Neuronal stem cell (in vitro differentiated cells): ENCODE data around the gene TSPO.

Experiments
- DNase-seq: peaks from one replicate; pipeline ENCODE4 v3.0.0-alpha.2; 2013; ENCODE audit warnings: low spot score
- H2AFZ ChIP-seq: one replicate; pipeline ENCODE4 v1.6.1; 2013; ENCODE audit warnings: mild to moderate bottlenecking, low read length, inconsistent platforms
- H2AK5ac ChIP-seq: 2 replicates; pipeline ENCODE4 v1.6.1; 2013; ENCODE audit warnings: low read depth, mild to moderate bottlenecking, inconsistent platforms, low read length, moderate library complexity, mixed read lengths
- H2BK120ac ChIP-seq: 2 replicates; pipeline ENCODE4 v1.6.1; 2013; ENCODE audit warnings: low read depth, mild to moderate bottlenecking, inconsistent platforms, low read length, moderate library complexity, mixed read lengths
- H2BK12ac ChIP-seq: one replicate; pipeline ENCODE4 v1.6.1; 2013; ENCODE audit warnings: low read length, inconsistent platforms
- H2BK15ac ChIP-seq: 2 replicates; pipeline ENCODE4 v1.6.1; 2013; ENCODE audit warnings: mild to moderate bottlenecking, low read length, inconsistent platforms, mixed read lengths
- H2BK5ac ChIP-seq: one replicate; pipeline ENCODE4 v1.6.1; 2013; ENCODE audit warnings: inconsistent platforms, mild to moderate bottlenecking, low read length, moderate library complexity
- H3K14ac ChIP-seq: one replicate; pipeline ENCODE4 v1.6.1; 2013; ENCODE audit warnings: low read length, inconsistent platforms
- H3K18ac ChIP-seq: 2 replicates; pipeline ENCODE4 v1.6.1; 2013; ENCODE audit warnings: low read length, inconsistent platforms
- H3K23ac ChIP-seq: 2 replicates; pipeline ENCODE4 v1.6.1; 2013; ENCODE audit warnings: low read depth, mild to moderate bottlenecking, mixed read lengths, low read length, inconsistent platforms; ENCODE audit not compliant: poor library complexity
- H3K27ac ChIP-seq: replicated peaks from 3 replicates; pipeline ENCODE4 v1.5.1; 2013; ENCODE audit warnings: low read length, inconsistent platforms
- H3K27me3 ChIP-seq, 3 experiments: 2 replicates each; pipeline ENCODE4 v1.6.1; 2013; ENCODE audit warnings: low read length in 3 of 3, mild to moderate bottlenecking in 2 of 3, inconsistent platforms in 1 of 3, low read depth in 1 of 3, mixed read lengths in 1 of 3, moderate library complexity in 1 of 3; ENCODE audit not compliant: control insufficient read depth in 3 of 3, insufficient read depth in 3 of 3
- H3K36me3 ChIP-seq, 2 donors: replicated peaks in 1 of 2; 2 replicates each; pipeline ENCODE4 v1.6.1; 2013; ENCODE audit warnings: low read length in 2 of 2; ENCODE audit not compliant: control insufficient read depth in 2 of 2, insufficient read depth in 2 of 2
- H3K4ac ChIP-seq: 2 replicates; pipeline ENCODE4 v1.6.1; 2013; ENCODE audit warnings: inconsistent platforms, mild to moderate bottlenecking, low read length, moderate library complexity
- H3K4me1 ChIP-seq, 2 donors: 1 replicate in 1 of 2; 2 replicates in 1 of 2; pipeline ENCODE4 v1.6.1; 2013; ENCODE audit warnings: low read length in 2 of 2, low read depth in 1 of 2; ENCODE audit not compliant: control insufficient read depth in 2 of 2, insufficient read depth in 1 of 2
- H3K4me2 ChIP-seq: one replicate; pipeline ENCODE4 v1.6.1; 2013; ENCODE audit warnings: mild to moderate bottlenecking, low read length, inconsistent platforms; ENCODE audit not compliant: insufficient read depth, poor library complexity, severe bottlenecking
- H3K4me3 ChIP-seq, 2 donors: 2 replicates each; pipeline ENCODE4 v1.5.1; 2013; ENCODE audit warnings: low read length in 2 of 2, mild to moderate bottlenecking in 2 of 2, inconsistent platforms in 1 of 2, moderate library complexity in 1 of 2
- H3K79me1 ChIP-seq: one replicate; pipeline ENCODE4 v1.6.1; 2013; ENCODE audit warnings: low read depth, mild to moderate bottlenecking, inconsistent platforms, low read length, moderate library complexity
- H3K9ac ChIP-seq: one replicate; pipeline ENCODE4 v1.6.1; 2013; ENCODE audit warnings: mild to moderate bottlenecking, low read depth, low read length, inconsistent platforms; ENCODE audit not compliant: poor library complexity
- H3K9me3 ChIP-seq, 2 donors: replicated peaks in 1 of 2; 2 replicates each; pipeline versions ENCODE3 to v1.6.1; 2013; ENCODE audit warnings: low read length in 2 of 2, mild to moderate bottlenecking in 2 of 2, inconsistent platforms in 1 of 2, low read depth in 1 of 2, mixed read lengths in 1 of 2, moderate library complexity in 1 of 2; ENCODE audit not compliant: control insufficient read depth in 2 of 2, insufficient read depth in 1 of 2
- H4K8ac ChIP-seq: one replicate; pipeline ENCODE4 v1.6.1; 2013; ENCODE audit warnings: low read depth, mild to moderate bottlenecking, inconsistent platforms, low read length, moderate library complexity
- H4K91ac ChIP-seq: one replicate; pipeline ENCODE4 v1.6.1; 2013; ENCODE audit warnings: low read length, low read depth, mild to moderate bottlenecking, inconsistent platforms; ENCODE audit not compliant: poor library complexity
- WGBS, 2 donors: extraction: QIAGEN DNeasy Blood & Tissue Kit; methylation state at CpG; one replicate each; pipeline ENCODE4 v1.1.7; 2013; ENCODE audit warnings: missing lambda C conversion rate in 2 of 2, mixed read lengths in 1 of 2; ENCODE audit not compliant: insufficient read length in 2 of 2, insufficient replicate concordance in 1 of 2; ENCODE audit errors: extremely low coverage in 2 of 2; 5-methylcytosine and 5-hydroxymethylcytosine counted together

TSPO gene

GRCh38 chr22:43183496-43184277 lies 32.3 kb downstream of the TSPO start:
- H3K27ac ChIP-seq = no peak overlapping the region
- no peaks in the 10 kb centered on the region for H3K27me3 ChIP-seq
- peaks cover 36 to 42% of the 10 kb centered on the region in 2 donors for H3K36me3 ChIP-seq
- H2BK120ac ChIP-seq = no peak overlapping the region
- WGBS, 2 donors = no CpG with 5 or more reads among the region's 12 CpGs
- H3K14ac ChIP-seq = peak overlapping the region; percentile 84
- H2AK5ac ChIP-seq = no peak overlapping the region
- peaks cover 0 to 4% of the 10 kb centered on the region in 2 donors for H3K9me3 ChIP-seq
- DNase-seq = no peak
- H3K4ac ChIP-seq = no peak overlapping the region
- peak overlapping the region; percentile 53 for H4K91ac ChIP-seq
- H2AFZ ChIP-seq = no peak overlapping the region
- H3K4me1 ChIP-seq = peaks cover 10 to 13% of the 10 kb centered on the region in 2 donors
- no peak overlapping the region for H4K8ac ChIP-seq
- H3K23ac ChIP-seq = peak overlapping the region; percentile 14
- peaks cover 20% of the 10 kb centered on the region for H3K79me1 ChIP-seq
- H2BK12ac ChIP-seq = no peak overlapping the region
- no peak overlapping the region for H3K9ac ChIP-seq
- H3K18ac ChIP-seq = peak overlapping the region; percentile 19
- no peak overlapping the region for H3K4me3 ChIP-seq
- H2BK5ac ChIP-seq = no peak overlapping the region
- H3K4me2 ChIP-seq = no peak overlapping the region
- no peak overlapping the region for H2BK15ac ChIP-seq

GRCh38 chr22:43185860-43186261 lies 34.5 kb downstream of the TSPO start:
- H3K27ac ChIP-seq = no peak overlapping the region

GRCh38 chr22:43186272-43187170 lies 35.2 kb downstream of the TSPO start, which contains the start of gene TTLL12:
TSS of gene TTLL12 (minus strand) at chr22:43187134. CDS start at chr22:43187069, 65 bp downstream.
- H3K9me3 ChIP-seq = peaks cover 2 to 6% of the 10 kb centered on the region in 2 donors

More at GRCh38 chr22:43185860-43186261, 34.5 kb downstream of the TSPO start:
- peaks cover 16 to 20% of the 10 kb centered on the region in 2 donors for H3K36me3 ChIP-seq
- H3K4me1 ChIP-seq = peaks cover 10 to 14% of the 10 kb centered on the region in 2 donors
- H3K14ac ChIP-seq = no peak overlapping the region
- H3K4me2 ChIP-seq = peak overlapping the region; percentile 95
- H4K91ac ChIP-seq = no peak overlapping the region
- no peak overlapping the region for H2BK12ac ChIP-seq
- WGBS, 2 donors = no CpG with 5 or more reads among the region's 12 CpGs
- no peak overlapping the region for H3K4ac ChIP-seq
- H4K8ac ChIP-seq = no peak overlapping the region
- peak overlapping the region; percentile 64 for H3K9ac ChIP-seq
- H2AK5ac ChIP-seq = peak overlapping the region; percentile 96
- H3K23ac ChIP-seq = no peak overlapping the region
- peak overlapping the region; percentile 44 for H3K18ac ChIP-seq
- no peaks in the 10 kb centered on the region for H3K27me3 ChIP-seq
- no peak overlapping the region for H2BK120ac ChIP-seq
- H2BK15ac ChIP-seq = peak overlapping the region; percentile 9
- H2BK5ac ChIP-seq = no peak overlapping the region
- H2AFZ ChIP-seq = peak overlapping the region; percentile 94
- H3K79me1 ChIP-seq = peaks cover 12% of the 10 kb centered on the region
- no peaks in the 10 kb centered on the region for H3K9me3 ChIP-seq
- DNase-seq = no peak
- H3K4me3 ChIP-seq = peak overlapping the region; percentile 63 to 92

More at GRCh38 chr22:43186272-43187170, 35.2 kb downstream of the TSPO start, which contains the start of gene TTLL12:
- WGBS, 2 donors = no CpG with 5 or more reads among the region's 87 CpGs
- Histone ChIP-seq H3K23ac (peak within 1 kb of the TSS; percentile 8), H3K79me1 (peaks cover 9% of the 10 kb centered on the region), H2BK12ac (no peak within 1 kb of the TSS), H4K8ac (no peak within 1 kb of the TSS), H3K18ac (peak within 1 kb of the TSS; percentile 61), H4K91ac (no peak within 1 kb of the TSS), H3K4me3 (peak within 1 kb of the TSS; percentile 63 to 92), H3K4ac (no peak within 1 kb of the TSS), H3K36me3 (peaks cover 11 to 14% of the 10 kb centered on the region in 2 donors), H2BK5ac (no peak within 1 kb of the TSS), H3K9ac (peak within 1 kb of the TSS; percentile 74), H2AFZ (peak within 1 kb of the TSS; percentile 94), H3K14ac (peak within 1 kb of the TSS; percentile 89), H2BK120ac (no peak within 1 kb of the TSS), H3K27me3 (no peaks in the 10 kb centered on the region), H2AK5ac (peak within 1 kb of the TSS; percentile 96), H3K27ac (peak within 1 kb of the TSS; percentile 81), H2BK15ac (peak within 1 kb of the TSS; percentile 92), H3K4me2 (peak within 1 kb of the TSS; percentile 95), H3K4me1 (peaks cover 10 to 14% of the 10 kb centered on the region in 2 donors)
- peak; percentile 70 for DNase-seq
